Measurements from ENCODE around the gene COG5.

The COG5 gene

DNA sequence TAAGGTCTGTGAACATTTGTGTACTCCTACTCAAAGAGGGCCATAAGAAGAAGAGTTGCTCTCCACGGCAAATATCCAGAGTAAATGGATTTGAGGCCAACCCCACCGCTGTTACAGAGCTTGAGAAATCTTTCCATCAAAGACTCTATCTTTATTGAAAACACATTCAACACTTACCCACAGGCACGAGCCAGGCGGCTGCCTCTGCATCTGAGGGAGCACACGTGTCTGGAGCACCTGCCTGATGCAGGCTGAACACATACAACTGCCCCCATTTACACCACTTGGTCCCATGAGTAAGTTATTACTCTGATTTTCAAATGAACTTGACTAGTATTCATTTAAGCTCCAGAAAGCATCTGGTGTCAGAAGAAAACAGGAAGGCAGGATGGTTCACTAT, 356.3 kb downstream of the COG5 start:
- Histone ChIP-seq H3K27ac (ENCODE audit: low read length) (no peak overlapping the region), H3K4me3 (ENCODE audit: low read length) (no peak overlapping the region), H3K9me3 (ENCODE audit: insufficient read depth, low read depth, low read length) (no peaks in the 10 kb centered on the region)

DNA sequence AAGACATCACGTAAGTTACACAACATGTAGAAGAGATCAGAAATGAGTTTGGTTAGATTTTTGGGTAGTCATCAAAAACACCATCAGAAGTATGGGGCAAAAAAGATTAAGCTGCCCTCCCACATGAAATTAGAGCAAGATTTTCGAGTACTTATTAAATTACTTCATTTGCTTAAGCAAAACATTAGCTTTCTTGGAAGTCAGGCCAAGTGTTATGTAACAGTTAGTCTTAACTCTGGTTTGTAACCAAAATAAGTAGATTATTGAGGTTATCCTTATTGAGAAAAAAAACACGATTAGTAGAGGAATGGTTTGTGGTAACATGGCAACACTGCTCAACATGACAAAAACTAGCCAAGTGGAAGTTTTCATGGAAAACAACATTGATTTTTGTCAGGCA, 357.0 kb downstream of the COG5 start:
- H3K36me3 ChIP-seq (ENCODE audit: insufficient read depth, low read depth, low read length), result peaks cover 32% of the 10 kb centered on the region
- no peak overlapping the region for H3K4me3 ChIP-seq (ENCODE audit: low read length)
- H3K4me1 ChIP-seq (ENCODE audit: insufficient read depth, low read length), result no peaks in the 10 kb centered on the region
- H3K9ac ChIP-seq (ENCODE audit: low read depth, low read length), result no peak overlapping the region
- no peaks in the 10 kb centered on the region for H3K27me3 ChIP-seq (ENCODE audit: insufficient read depth, low read length)
- H3K27ac ChIP-seq (ENCODE audit: low read length), result no peak overlapping the region
- H3K9me3 ChIP-seq (ENCODE audit: insufficient read depth, low read depth, low read length), result no peaks in the 10 kb centered on the region

More for the DNA sequence above, 356.3 kb downstream of the COG5 start:
- H3K27me3 ChIP-seq (ENCODE audit: insufficient read depth, low read length), result no peaks in the 10 kb centered on the region
- H3K36me3 ChIP-seq (ENCODE audit: insufficient read depth, low read depth, low read length), result peaks cover 25% of the 10 kb centered on the region
- H3K4me1 ChIP-seq (ENCODE audit: insufficient read depth, low read length), result no peaks in the 10 kb centered on the region
- H3K9ac ChIP-seq (ENCODE audit: low read depth, low read length), result no peak overlapping the region

DNA sequence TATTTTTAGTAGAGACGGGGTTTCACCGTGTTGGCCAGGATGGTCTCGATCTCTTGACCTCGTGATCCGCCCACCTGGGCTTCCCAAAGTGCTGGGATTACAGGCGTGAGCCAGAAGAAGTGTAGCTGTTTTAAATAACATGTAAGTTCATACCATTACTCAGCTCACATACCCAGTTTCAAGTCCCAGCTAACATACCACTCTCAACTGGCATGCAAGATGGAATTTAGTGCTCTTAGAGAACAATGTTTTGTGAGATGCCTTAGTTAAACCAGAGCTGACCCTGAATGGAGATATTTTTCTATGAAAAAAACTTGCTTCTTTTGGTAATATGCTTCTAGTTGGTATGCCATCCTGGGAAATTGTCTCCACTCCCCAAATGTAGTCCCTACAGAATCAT, 357.6 kb downstream of the COG5 start:
- no peak overlapping the region for H3K9ac ChIP-seq (ENCODE audit: low read depth, low read length)
- no peak overlapping the region for H3K27ac ChIP-seq (ENCODE audit: low read length)
- no peaks in the 10 kb centered on the region for H3K9me3 ChIP-seq (ENCODE audit: insufficient read depth, low read depth, low read length)
- peaks cover 38% of the 10 kb centered on the region for H3K36me3 ChIP-seq (ENCODE audit: insufficient read depth, low read depth, low read length)
- no peak overlapping the region for H3K4me3 ChIP-seq (ENCODE audit: low read length)
- H3K4me1 ChIP-seq (ENCODE audit: insufficient read depth, low read length), result no peaks in the 10 kb centered on the region
- no peaks in the 10 kb centered on the region for H3K27me3 ChIP-seq (ENCODE audit: insufficient read depth, low read length)

DNA sequence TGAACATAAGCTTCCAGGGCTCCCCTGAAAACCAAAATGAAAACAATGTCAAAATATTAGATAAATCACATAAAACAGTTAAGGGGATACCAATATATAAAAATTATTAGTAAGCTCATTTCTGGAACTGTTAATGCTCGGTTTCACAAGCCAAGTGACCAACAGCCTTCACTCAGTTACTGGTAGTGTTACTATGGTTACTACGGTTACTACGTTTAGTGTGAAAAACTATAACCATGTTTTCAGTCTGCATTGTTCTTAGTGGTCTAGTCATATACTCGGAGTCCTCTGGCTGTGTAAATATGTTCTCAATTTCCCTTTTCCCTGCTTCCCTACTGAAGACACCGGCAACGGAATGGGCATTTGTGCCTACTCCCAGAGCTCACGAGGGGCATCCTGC, 360.1 kb downstream of the COG5 start:
- Histone ChIP-seq H3K9ac (ENCODE audit: low read depth, low read length) (no peak overlapping the region), H3K27ac (ENCODE audit: low read length) (no peak overlapping the region), H3K27me3 (ENCODE audit: insufficient read depth, low read length) (no peaks in the 10 kb centered on the region), H3K4me1 (ENCODE audit: insufficient read depth, low read length) (no peaks in the 10 kb centered on the region), H3K9me3 (ENCODE audit: insufficient read depth, low read depth, low read length) (no peaks in the 10 kb centered on the region), H3K36me3 (ENCODE audit: insufficient read depth, low read depth, low read length) (peaks cover 48% of the 10 kb centered on the region), H3K4me3 (ENCODE audit: low read length) (no peak overlapping the region)

DNA sequence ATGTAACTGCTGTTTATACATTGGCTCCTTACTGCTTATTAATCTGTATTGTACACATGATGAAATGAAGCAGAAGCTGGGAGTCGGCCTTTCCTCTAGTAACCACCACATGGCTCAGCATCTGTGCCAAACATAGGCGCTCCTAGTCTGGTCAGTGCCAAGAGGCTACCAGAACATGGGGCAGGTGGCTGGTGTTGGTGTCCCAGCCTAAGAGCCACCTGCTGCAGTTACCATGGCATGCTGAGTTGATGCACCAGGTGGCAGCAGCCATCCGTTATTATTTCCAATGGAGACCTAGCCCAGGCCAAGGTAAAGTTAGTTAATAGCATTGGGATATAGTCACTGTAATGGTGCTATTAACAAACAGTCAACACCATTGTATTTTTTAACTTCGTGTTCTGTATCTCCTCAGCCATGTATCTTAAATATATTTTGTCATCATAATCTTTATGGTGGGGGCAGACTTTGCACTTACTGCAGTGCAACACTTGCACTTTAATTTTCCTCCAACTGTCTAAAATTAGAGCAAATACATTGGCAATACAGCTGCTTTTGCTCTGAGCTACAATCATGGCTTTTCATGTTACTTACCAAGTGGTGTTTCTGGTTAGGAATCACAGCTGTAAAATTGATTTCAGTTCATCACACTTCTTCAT, 361.8 kb downstream of the COG5 start:
- Histone ChIP-seq H3K9ac (ENCODE audit: low read depth, low read length) (no peak overlapping the region), H3K36me3 (ENCODE audit: insufficient read depth, low read depth, low read length) (peaks cover 60% of the 10 kb centered on the region), H3K4me3 (ENCODE audit: low read length) (no peak overlapping the region), H3K27me3 (ENCODE audit: insufficient read depth, low read length) (no peaks in the 10 kb centered on the region), H3K4me1 (ENCODE audit: insufficient read depth, low read length) (no peaks in the 10 kb centered on the region), H3K9me3 (ENCODE audit: insufficient read depth, low read depth, low read length) (no peaks in the 10 kb centered on the region), H3K27ac (ENCODE audit: low read length) (no peak overlapping the region)

DNA sequence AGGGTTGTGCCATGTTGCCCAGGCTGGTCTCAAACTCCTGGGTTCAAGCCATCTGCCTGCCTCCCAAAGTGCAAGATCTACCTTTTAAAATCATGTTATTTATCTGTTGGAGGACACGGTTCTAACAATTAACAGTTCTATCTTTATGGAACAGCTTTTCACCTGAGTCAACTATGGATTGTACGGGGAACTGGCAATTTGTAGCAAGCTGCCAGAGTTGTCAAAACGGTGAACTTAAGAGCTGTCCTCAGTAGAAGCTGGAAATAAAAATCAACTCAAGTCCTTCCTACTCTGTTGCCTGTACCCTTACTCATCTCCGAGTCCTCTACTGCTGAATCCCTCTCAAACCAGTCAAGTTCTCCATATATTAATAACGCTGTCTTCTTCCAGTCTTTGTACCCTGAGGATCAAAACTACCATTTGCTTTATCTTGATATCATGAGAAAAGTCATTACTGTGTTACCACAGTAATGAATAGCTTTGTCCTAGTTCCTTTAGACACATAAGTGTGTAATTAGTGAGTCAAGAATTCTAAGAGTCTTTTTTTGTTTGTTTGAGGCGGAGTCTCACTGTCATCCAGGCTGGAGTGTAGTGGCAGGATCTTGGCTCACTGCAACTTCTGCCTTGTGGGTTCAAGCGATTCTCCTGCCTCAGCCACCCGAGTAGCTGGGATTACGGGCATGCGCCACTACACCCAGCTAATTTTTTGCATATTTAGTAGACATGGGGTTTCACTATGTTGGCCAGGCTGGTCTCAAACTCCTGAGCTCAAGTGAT, 366.7 kb downstream of the COG5 start:
- Histone ChIP-seq H3K9me3 (ENCODE audit: insufficient read depth, low read depth, low read length) (no peaks in the 10 kb centered on the region), H3K36me3 (ENCODE audit: insufficient read depth, low read depth, low read length) (peaks cover 57% of the 10 kb centered on the region), H3K9ac (ENCODE audit: low read depth, low read length) (no peak overlapping the region), H3K27me3 (ENCODE audit: insufficient read depth, low read length) (no peaks in the 10 kb centered on the region), H3K4me1 (ENCODE audit: insufficient read depth, low read length) (no peaks in the 10 kb centered on the region), H3K27ac (ENCODE audit: low read length) (no peak overlapping the region), H3K4me3 (ENCODE audit: low read length) (no peak overlapping the region)

DNA sequence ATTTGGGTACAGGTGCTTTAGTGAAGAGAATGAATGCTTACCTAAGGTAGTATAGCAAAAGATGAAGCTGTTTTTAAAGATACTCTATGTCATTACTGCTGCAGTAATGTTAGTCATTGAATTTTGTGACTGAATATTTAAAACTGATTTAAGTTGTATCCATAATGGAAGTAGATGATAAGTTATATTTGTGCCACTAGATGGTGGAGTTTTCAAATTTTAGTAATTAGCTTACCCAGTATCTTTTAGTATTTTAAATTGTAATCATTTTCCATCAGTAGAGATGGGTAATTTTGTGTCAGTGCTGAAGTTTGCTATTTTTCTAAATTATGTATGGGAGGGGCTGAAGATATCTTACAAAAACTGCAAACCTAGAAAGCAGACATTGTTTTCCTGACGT, 369.7 kb downstream of the COG5 start:
- peaks cover 59% of the 10 kb centered on the region for H3K36me3 ChIP-seq (ENCODE audit: insufficient read depth, low read depth, low read length)
- no peaks in the 10 kb centered on the region for H3K27me3 ChIP-seq (ENCODE audit: insufficient read depth, low read length)
- no peak overlapping the region for H3K9ac ChIP-seq (ENCODE audit: low read depth, low read length)
- no peaks in the 10 kb centered on the region for H3K9me3 ChIP-seq (ENCODE audit: insufficient read depth, low read depth, low read length)
- H3K27ac ChIP-seq (ENCODE audit: low read length), result no peak overlapping the region
- no peak overlapping the region for H3K4me3 ChIP-seq (ENCODE audit: low read length)
- no peaks in the 10 kb centered on the region for H3K4me1 ChIP-seq (ENCODE audit: insufficient read depth, low read length)

DNA sequence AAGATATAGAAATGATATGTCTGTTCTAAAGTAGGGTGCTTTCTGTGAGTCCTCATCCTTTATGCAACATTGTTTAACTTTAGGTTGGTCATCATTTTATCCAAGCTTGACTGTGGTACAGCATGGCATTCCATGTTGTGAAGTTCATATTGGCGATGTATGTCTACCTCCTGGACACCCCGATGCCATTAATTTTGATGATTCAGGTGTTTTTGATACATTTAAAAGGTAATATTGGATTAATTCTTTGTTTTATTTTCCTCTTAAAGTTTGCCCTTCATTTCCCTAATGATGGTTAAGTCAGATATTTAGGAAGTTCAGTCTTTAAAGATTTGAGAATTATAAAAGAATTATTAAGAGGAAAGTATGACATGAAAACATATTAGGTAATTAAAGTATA, 373.6 kb downstream of the COG5 start:
- H3K9me3 ChIP-seq (ENCODE audit: insufficient read depth, low read depth, low read length), result no peaks in the 10 kb centered on the region
- H3K27me3 ChIP-seq (ENCODE audit: insufficient read depth, low read length), result no peaks in the 10 kb centered on the region
- H3K36me3 ChIP-seq (ENCODE audit: insufficient read depth, low read depth, low read length), result peaks cover 65% of the 10 kb centered on the region
- no peak overlapping the region for H3K27ac ChIP-seq (ENCODE audit: low read length)
- H3K9ac ChIP-seq (ENCODE audit: low read depth, low read length), result no peak overlapping the region
- H3K4me1 ChIP-seq (ENCODE audit: insufficient read depth, low read length), result no peaks in the 10 kb centered on the region
- no peak overlapping the region for H3K4me3 ChIP-seq (ENCODE audit: low read length)

DNA sequence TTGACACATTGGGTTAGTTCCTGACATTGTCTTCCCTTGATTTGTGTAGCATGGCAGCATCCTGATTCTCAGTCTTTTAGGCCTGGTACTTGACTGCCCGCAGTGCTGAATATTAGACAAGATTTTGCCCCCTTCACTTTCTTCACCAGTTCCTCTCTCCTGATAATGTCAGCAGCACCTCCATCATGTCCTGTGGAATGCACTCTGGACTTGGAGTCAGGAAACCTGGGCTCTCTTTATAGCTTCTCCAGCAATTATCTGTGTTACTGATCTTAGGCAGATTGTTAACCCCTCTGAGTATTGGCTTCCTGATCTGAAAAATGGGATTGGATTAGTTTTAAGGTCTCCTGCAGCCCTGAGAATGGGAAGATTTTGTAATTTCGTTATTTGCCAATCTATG, 375.9 kb downstream of the COG5 start:
- Histone ChIP-seq H3K4me1 (ENCODE audit: insufficient read depth, low read length) (no peaks in the 10 kb centered on the region), H3K9me3 (ENCODE audit: insufficient read depth, low read depth, low read length) (no peaks in the 10 kb centered on the region), H3K27me3 (ENCODE audit: insufficient read depth, low read length) (no peaks in the 10 kb centered on the region), H3K4me3 (ENCODE audit: low read length) (no peak overlapping the region), H3K9ac (ENCODE audit: low read depth, low read length) (no peak overlapping the region), H3K27ac (ENCODE audit: low read length) (no peak overlapping the region), H3K36me3 (ENCODE audit: insufficient read depth, low read depth, low read length) (peaks cover 84% of the 10 kb centered on the region)

DNA sequence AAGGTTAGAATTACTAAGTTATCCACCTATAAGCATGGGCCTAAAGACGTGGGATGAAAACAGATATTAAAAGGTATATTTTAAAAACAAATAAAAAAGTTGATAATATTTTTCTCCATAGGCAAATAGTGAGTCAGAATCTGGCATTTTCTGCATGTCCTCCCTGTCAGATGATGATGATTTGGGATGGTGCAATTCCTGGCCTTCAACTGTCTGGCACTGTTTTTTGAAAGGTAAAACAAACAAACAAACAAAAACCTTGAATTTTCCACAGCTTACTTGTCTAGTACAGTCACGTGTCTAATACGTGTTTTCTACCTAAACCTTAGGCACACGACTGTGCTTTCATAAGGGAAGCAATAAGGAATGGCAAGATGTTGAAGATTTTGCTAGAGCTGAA, 377.5 kb downstream of the COG5 start:
- peaks cover 87% of the 10 kb centered on the region for H3K36me3 ChIP-seq (ENCODE audit: insufficient read depth, low read depth, low read length)
- no peak overlapping the region for H3K27ac ChIP-seq (ENCODE audit: low read length)
- no peaks in the 10 kb centered on the region for H3K9me3 ChIP-seq (ENCODE audit: insufficient read depth, low read depth, low read length)
- H3K9ac ChIP-seq (ENCODE audit: low read depth, low read length), result no peak overlapping the region
- no peaks in the 10 kb centered on the region for H3K4me1 ChIP-seq (ENCODE audit: insufficient read depth, low read length)
- no peaks in the 10 kb centered on the region for H3K27me3 ChIP-seq (ENCODE audit: insufficient read depth, low read length)
- no peak overlapping the region for H3K4me3 ChIP-seq (ENCODE audit: low read length)

DNA sequence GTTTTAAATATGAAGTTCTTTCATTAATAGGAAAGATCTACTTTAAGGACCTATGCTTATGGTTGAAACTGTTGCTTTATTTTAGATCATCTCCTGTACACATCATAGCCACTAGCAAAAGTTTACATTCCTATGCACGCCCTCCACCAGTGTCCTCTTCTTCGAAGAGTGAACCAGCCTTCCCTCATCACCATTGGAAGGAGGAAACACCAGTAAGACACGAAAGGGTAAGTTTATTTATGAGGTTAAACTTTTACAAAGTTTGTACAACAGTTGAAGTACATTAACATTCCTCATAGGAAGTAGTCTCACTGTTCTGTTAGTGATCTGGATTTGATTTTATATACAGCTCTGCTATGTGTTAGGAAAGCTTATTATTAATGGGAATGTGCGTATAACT, 378.0 kb downstream of the COG5 start:
- Histone ChIP-seq H3K4me1 (ENCODE audit: insufficient read depth, low read length) (no peaks in the 10 kb centered on the region), H3K27me3 (ENCODE audit: insufficient read depth, low read length) (no peaks in the 10 kb centered on the region), H3K36me3 (ENCODE audit: insufficient read depth, low read depth, low read length) (peaks cover 82% of the 10 kb centered on the region), H3K4me3 (ENCODE audit: low read length) (no peak overlapping the region), H3K27ac (ENCODE audit: low read length) (no peak overlapping the region), H3K9me3 (ENCODE audit: insufficient read depth, low read depth, low read length) (no peaks in the 10 kb centered on the region), H3K9ac (ENCODE audit: low read depth, low read length) (no peak overlapping the region)

DNA sequence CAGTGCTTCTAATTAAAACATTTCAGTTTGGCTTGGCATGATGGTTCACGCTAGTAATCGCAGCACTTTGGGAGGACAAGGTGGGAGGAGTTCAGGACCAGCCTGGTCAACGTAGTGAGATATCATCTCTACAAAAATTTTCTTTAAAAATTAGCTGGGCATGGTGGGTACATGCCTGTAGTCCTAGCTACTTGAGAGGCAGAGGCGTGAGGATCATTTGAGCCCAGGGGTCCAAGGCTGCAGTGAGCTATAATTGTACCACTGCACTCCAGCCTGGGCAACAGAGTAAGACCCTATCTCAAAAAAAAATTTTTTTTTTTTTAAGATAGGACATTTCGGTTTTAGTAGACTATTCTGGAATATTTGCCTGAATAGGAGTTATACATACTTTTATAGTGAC, 382.5 kb downstream of the COG5 start:
- H3K36me3 ChIP-seq (ENCODE audit: insufficient read depth, low read depth, low read length), result peaks cover 50% of the 10 kb centered on the region
- H3K4me1 ChIP-seq (ENCODE audit: insufficient read depth, low read length), result no peaks in the 10 kb centered on the region
- no peaks in the 10 kb centered on the region for H3K27me3 ChIP-seq (ENCODE audit: insufficient read depth, low read length)
- no peak overlapping the region for H3K4me3 ChIP-seq (ENCODE audit: low read length)
- no peak overlapping the region for H3K27ac ChIP-seq (ENCODE audit: low read length)
- no peak overlapping the region for H3K9ac ChIP-seq (ENCODE audit: low read depth, low read length)
- no peaks in the 10 kb centered on the region for H3K9me3 ChIP-seq (ENCODE audit: insufficient read depth, low read depth, low read length)

Data from iPS-20b (cell line).